ENCODE data around the gene TPCN2. TPM values are rescaled to one million over a fixed set of nuclear protein-coding genes. Genes with fewer than 3 reads are reported as not detected.

The TPCN2 gene
- total and polyA plus RNA-seq, 9 of the 15 experiments (the other 6 are each of a cell fraction or from before 2014, with no cell fraction given), result 0.66 to 10.2 (median 4.6) TPM

GRCh38 chr11:69134957-69135356, 86.2 kb downstream of the TPCN2 start (continued):
- no peak for TF ChIP-seq JUNB (CRISPR knock-in tag; conservative IDR thresholded peaks at IDR 0.05)

GRCh38 chr11:69135420-69136363, 87.0 kb downstream of the TPCN2 start:
- CTCF ChIA-PET (ENCODE audit: low intra/inter-chr PET ratio), result no interaction called here
- FAIRE-seq (no peak), ATAC-seq (no peak), DNase-seq (ENCODE audit: extremely low read depth in 1 of 4, low spot score in 3 of 4) (no peak)
- Histone ChIP-seq H3K9me1 (ENCODE audit: control insufficient read depth, insufficient read depth, low read length) (no peaks in the 10 kb centered on the region), H3K27me3 (ENCODE audit: control insufficient read depth in 2 of 2, insufficient read depth in 2 of 2, low read length in 2 of 2) (peaks cover 0 to 3% of the 10 kb centered on the region in 2 experiments; a peak in 2 of 5 replicates), H2AFZ (ENCODE audit: low read depth, low read length) (no peak overlapping the region), H3K27ac (ENCODE audit: extremely low read depth, low read depth, low read length) (no peak overlapping the region), H3K36me3 (ENCODE audit: control insufficient read depth, insufficient read depth, low read length) (no peaks in the 10 kb centered on the region), H3K4me1 (replicated peaks in 1 of 2; ENCODE audit: control insufficient read depth in 2 of 2, insufficient read depth in 2 of 2, low read length in 2 of 2) (peaks cover 17 to 23% of the 10 kb centered on the region in 2 experiments; a peak in 4 of 5 replicates), H3K9me3 (replicated peaks; ENCODE audit: control insufficient read depth, insufficient read depth, low read depth, low read length) (no peaks in the 10 kb centered on the region), H3K4me3 (no peak overlapping the region), H3K9ac (ENCODE audit: insufficient read depth in 1 of 2, low read depth in 2 of 2, low read length in 2 of 2) (no peak overlapping the region), H4K20me1 (replicated peaks; ENCODE audit: control insufficient read depth, insufficient read depth, low read length) (no peaks in the 10 kb centered on the region), H3K79me2 (ENCODE audit: control insufficient read depth, insufficient read depth, low read length) (no peaks in the 10 kb centered on the region), H3K4me2 (ENCODE audit: insufficient read depth, low read length) (no peak overlapping the region)
- 18% methylated on average over 14 of the region's 14 CpGs for WGBS (ENCODE audit: insufficient coverage, low coverage, missing lambda C conversion rate)
- intact Hi-C loops (cut with micrococcal nuclease) (loop anchor here (10.0 kb wide), 4 partner anchors 79 to 509 kb away; partner anchors contain the start of genes CCND1 and MYEOV), in situ Hi-C loops (cut with MboI) (no loop called here)
- no TSS peak for BruUV-seq (replicated peaks)
- TF ChIP-seq COPS2 (conservative IDR thresholded peaks at IDR 0.05), result no peak
- no peak for TF ChIP-seq SMARCA4 (IDR thresholded peaks at IDR 0.05)
- TF ChIP-seq L3MBTL2 (IDR thresholded peaks at IDR 0.05), result no peak
- TF ChIP-seq NR2C2 (CRISPR knock-in tag; IDR thresholded peaks at IDR 0.05), result no peak
- TF ChIP-seq NR2C2 (tag; IDR thresholded peaks at IDR 0.05), result no peak
- no peak for TF ChIP-seq ZNF184 (CRISPR knock-in tag; IDR thresholded peaks at IDR 0.05)
- no peak for TF ChIP-seq ARID2 (IDR thresholded peaks at IDR 0.05)
- no peak for TF ChIP-seq NELFE (IDR thresholded peaks at IDR 0.05; ENCODE audit: insufficient read depth, insufficient read length)
- TF ChIP-seq ZNF175 (CRISPR knock-in tag; IDR thresholded peaks at IDR 0.05; ENCODE audit: low read depth), result no peak
- TF ChIP-seq FOS (IDR thresholded peaks at IDR 0.05; ENCODE audit: extremely low read depth, insufficient read length), result no peak
- no peak for TF ChIP-seq CLOCK (CRISPR knock-in tag; IDR thresholded peaks at IDR 0.05; ENCODE audit: borderline replicate concordance)
- no peak for TF ChIP-seq PHB2 (IDR thresholded peaks at IDR 0.05; ENCODE audit: low read depth)
- no peak for TF ChIP-seq POLR2G (IDR thresholded peaks at IDR 0.05; ENCODE audit: low read depth, low read length)
- no peak for TF ChIP-seq SP1 (CRISPR knock-in tag; IDR thresholded peaks at IDR 0.05)
- no peak for TF ChIP-seq PREB (CRISPR knock-in tag; IDR thresholded peaks at IDR 0.05)
- no peak for TF ChIP-seq MEIS2 (IDR thresholded peaks at IDR 0.05; ENCODE audit: partially characterized antibody)
- POLR2A ChIA-PET, result no interaction called here

All from K562 (cell line).